BJ (cell line): ENCODE measurements around the gene CHRNB2. TPM values are rescaled to one million over a fixed set of nuclear protein-coding genes. Genes with fewer than 3 reads are reported as not detected.

Source experiments
- CTCF ChIA-PET: fragments of 350-600 bp; formaldehyde crosslinking; extraction: SDS; loops from one replicate; lab custom pipeline; 2021; ENCODE audit warnings: antibody characterized with exemption, inconsistent platforms; lab: Yijun Ruan, JAX
- POLR2A ChIA-PET: fragments of 300-600 bp; sonication (Branson Sonifier 250); formaldehyde crosslinking; extraction: SDS; loops from one replicate; lab custom pipeline; 2021; ENCODE audit warnings: antibody characterized with exemption; lab: Charles Lee
- DNase-seq: peaks from one replicate; pipeline ENCODE4 v3.0.0-alpha.2; 2011; ENCODE audit warnings: low read depth
- H3K27me3 ChIP-seq: 2 replicates; pipeline ENCODE4 v1.6.0; 2011; ENCODE audit warnings: low read length; ENCODE audit not compliant: control insufficient read depth, insufficient read depth
- H3K36me3 ChIP-seq: 2 replicates; pipeline ENCODE4 v1.5.1; 2011; ENCODE audit warnings: low read length; ENCODE audit not compliant: control insufficient read depth, insufficient read depth
- H3K4me3 ChIP-seq: 2 replicates; pipeline ENCODE4 v1.5.1; 2011; ENCODE audit warnings: low read depth, mild to moderate bottlenecking, control low read depth, low read length
- polyA plus RNA-seq: library from polyadenylated mRNA; depleted of rRNA; stranded (reverse); fragments of >200 nt; gene quantifications from 2 replicates; pipeline ENCODE4 v1.2.3, GENCODE V29; 2011
- TF ChIP-seq, protein P1 (sequence below): IDR thresholded peaks from 2 replicates; pipeline ENCODE4 v1.5.1; 2011; ENCODE audit warnings: low read depth, mild to moderate bottlenecking, control low read depth, inconsistent platforms, low read length, moderate library complexity; ENCODE audit not compliant: insufficient read depth

Gene CHRNB2
- polyA plus RNA-seq, 1 experiment = 0.06 TPM

DNA sequence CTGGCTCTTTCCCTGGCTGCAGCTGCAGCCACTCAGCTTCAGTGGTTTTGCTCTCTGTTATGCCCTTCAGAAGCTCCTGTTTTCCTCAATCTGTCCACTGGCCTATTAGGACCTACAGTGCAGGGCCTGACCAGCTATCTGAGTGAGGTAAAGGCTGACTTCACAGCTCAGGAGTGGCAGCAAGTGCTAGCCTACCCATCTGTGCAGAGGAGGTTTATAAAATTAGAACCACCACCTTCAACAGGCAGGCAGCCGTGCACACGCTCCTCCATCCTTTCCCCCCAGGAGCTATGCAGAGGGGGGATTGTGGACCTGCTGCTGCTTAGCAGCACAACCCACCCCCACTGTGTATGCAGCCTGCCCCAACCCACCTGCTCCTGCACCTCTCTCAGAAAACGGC lies 32.1 kb downstream of the CHRNB2 start:
- Histone ChIP-seq H3K4me3 (no peak overlapping the region), H3K27me3 (no peaks in the 10 kb centered on the region), H3K36me3 (peaks cover 38% of the 10 kb centered on the region)
- CTCF ChIA-PET = interaction anchor here (1.6 kb wide), 1 partner anchor 40 kb away, joined by 4 read pairs; no protein-coding TSS in a partner anchor
- DNase-seq = no peak
- TF ChIP-seq, protein P1, sequence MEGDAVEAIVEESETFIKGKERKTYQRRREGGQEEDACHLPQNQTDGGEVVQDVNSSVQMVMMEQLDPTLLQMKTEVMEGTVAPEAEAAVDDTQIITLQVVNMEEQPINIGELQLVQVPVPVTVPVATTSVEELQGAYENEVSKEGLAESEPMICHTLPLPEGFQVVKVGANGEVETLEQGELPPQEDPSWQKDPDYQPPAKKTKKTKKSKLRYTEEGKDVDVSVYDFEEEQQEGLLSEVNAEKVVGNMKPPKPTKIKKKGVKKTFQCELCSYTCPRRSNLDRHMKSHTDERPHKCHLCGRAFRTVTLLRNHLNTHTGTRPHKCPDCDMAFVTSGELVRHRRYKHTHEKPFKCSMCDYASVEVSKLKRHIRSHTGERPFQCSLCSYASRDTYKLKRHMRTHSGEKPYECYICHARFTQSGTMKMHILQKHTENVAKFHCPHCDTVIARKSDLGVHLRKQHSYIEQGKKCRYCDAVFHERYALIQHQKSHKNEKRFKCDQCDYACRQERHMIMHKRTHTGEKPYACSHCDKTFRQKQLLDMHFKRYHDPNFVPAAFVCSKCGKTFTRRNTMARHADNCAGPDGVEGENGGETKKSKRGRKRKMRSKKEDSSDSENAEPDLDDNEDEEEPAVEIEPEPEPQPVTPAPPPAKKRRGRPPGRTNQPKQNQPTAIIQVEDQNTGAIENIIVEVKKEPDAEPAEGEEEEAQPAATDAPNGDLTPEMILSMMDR = no peak
- POLR2A ChIA-PET = no interaction called here

DNA sequence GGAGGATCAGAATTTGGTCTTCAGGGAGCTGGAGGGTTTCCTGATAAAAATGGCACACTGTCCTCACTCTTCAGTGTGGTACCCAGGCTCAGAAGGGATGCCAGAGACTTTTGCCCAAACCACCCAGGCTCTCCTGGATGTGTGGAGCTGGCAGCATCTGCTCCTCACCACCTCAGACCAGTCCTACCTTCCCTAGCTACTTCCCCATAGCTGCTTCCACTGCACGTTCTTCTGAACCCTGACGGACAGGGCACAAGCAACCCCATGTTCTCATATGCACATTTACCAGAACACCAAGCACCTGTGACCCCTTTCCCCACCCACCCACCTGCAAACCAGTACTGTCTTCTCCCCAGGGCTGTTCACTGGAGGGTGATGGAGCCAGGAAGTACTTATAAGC lies 35.7 kb downstream of the CHRNB2 start:
- POLR2A ChIA-PET = no interaction called here
- DNase-seq = no peak
- TF ChIP-seq, protein P1 = no peak
- CTCF ChIA-PET = interaction anchor here (0.6 to 1.0 kb wide), 2 partner anchors 12 to 44 kb away, joined by 3 read pairs; no protein-coding TSS in a partner anchor
- Histone ChIP-seq H3K27me3 (no peaks in the 10 kb centered on the region), H3K36me3 (peaks cover 16% of the 10 kb centered on the region), H3K4me3 (no peak overlapping the region)

DNA sequence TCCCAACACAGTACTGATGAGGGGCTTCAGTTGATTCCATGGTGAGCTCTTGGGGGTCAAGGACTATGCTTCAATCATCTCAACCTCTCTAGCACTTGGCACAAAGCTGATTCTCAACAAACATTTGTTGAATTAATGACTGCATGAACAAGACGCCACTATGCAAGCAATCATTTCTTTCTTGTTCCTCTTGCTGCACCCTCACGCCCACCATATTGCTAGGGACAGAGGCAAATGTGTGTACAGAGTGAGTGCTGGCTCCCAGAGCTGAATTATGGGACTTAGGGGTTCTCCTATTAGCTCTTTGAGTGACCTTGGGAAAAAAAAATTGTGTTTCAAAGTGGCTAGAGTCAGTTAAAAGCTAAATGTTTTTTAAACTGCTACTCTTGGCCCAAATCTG lies 38.0 kb downstream of the CHRNB2 start:
- no peak for DNase-seq
- ChIA-PET POLR2A (no interaction called here), CTCF (interaction anchor here (0.6 to 2.1 kb wide), 4 partner anchors 9 to 46 kb away, joined by 3 to 11 read pairs (median 3); no protein-coding TSS in a partner anchor)
- Histone ChIP-seq H3K36me3 (peaks cover 13% of the 10 kb centered on the region), H3K27me3 (no peaks in the 10 kb centered on the region), H3K4me3 (no peak overlapping the region)
- TF ChIP-seq, protein P1 = no peak

DNA sequence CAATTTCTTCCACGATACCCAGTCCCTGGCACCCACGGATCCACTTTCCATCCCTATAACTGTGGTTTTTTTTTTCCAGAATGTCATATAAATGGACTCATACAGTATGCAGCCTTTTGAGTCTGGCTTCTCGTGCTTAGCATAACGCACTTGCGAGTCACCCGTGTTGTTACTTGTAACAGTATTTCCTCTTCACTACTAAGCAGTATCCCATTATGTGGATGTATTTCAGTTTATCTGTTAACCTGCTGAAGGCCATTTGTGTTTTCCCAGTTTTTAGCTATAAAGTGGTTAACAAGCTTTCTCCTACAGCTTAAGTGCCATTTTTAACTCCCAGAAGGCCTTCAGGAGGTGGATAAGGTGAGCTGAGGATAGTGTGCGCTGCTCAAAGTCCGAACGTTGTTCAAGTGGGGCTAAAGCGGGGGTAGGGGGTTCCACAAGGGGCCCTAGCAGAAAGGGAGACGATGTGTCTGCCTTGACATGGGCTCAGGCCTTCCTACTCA lies 39.6 kb downstream of the CHRNB2 start:
- peak overlapping the region; percentile 67 for H3K4me3 ChIP-seq
- no peak for DNase-seq
- CTCF ChIA-PET = interaction anchor here (0.6 kb wide), 1 partner anchor 578 kb away, joined by 3 read pairs; no protein-coding TSS in a partner anchor
- peaks cover 1% of the 10 kb centered on the region; the same call in 1 of the 2 replicates for H3K36me3 ChIP-seq
- no peaks in the 10 kb centered on the region for H3K27me3 ChIP-seq
- TF ChIP-seq, protein P1 = no peak
- POLR2A ChIA-PET = no interaction called here

DNA sequence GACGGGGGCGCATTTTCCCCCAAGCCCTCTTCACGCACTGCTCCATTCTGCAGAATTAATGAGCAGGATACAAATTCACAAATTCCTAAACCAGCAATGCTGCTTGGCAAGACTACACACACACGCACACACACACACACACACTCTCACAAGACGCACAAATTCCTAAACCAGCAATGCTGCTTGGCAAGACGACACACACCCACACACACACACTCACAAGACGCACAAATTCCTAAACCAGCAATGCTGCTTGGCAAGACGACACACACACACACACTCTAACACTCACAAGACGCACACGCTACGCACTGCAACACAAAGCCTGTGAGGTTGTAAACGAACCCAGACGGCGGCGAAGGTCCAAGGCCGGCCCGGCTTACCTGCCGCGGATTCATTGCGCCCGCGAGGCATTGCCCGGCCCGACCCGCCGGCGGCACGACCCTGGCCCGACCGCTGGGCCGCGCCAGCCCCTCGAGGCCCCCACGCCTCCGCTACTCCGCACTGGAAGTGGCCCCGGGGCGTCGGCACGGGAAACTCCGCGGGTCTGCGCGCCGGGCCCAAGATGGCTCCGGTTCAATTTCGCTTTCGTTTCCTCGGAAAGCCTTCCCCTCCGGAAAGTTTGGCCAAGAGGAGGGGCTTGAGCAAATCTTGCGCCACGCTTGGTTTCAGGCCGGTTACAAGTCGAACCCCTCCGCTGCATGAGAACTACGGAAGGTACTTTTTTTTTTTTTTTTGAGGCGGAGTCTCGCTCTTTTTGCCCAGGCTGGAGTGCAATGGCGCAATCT lies 40.2 kb downstream of the CHRNB2 start, which contains the start of gene ADAR:
Gene ADAR, minus strand, starts transcription at position 578 of the 788 bp plus-strand sequence. Its CDS starts 180 bp downstream, at position 398.
- CTCF ChIA-PET = interaction anchor here (0.6 kb wide), 1 partner anchor 578 kb away, joined by 3 read pairs; no protein-coding TSS in a partner anchor
- TF ChIP-seq, protein P1 = no peak
- Histone ChIP-seq H3K27me3 (no peaks in the 10 kb centered on the region), H3K4me3 (peak within 1 kb of the TSS; percentile 67), H3K36me3 (peaks cover 1% of the 10 kb centered on the region; the same call in 1 of the 2 replicates)
- POLR2A ChIA-PET = no interaction called here
- peak; percentile 79 for DNase-seq
